Diencephalon (tissue), 1 donor: ENCODE results near the gene PDCD1. TPM values are rescaled to one million over a fixed set of nuclear protein-coding genes. Genes with fewer than 3 reads are reported as not detected.

ENCODE experiments used
- total RNA-seq: library from RNA; depleted of rRNA; stranded (reverse); fragments of >200 nt; gene quantifications from one replicate; pipeline ENCODE4 v1.2.3, GENCODE V29; 2014

The PDCD1 gene
- total RNA-seq, result 0.23 TPM

DNA sequence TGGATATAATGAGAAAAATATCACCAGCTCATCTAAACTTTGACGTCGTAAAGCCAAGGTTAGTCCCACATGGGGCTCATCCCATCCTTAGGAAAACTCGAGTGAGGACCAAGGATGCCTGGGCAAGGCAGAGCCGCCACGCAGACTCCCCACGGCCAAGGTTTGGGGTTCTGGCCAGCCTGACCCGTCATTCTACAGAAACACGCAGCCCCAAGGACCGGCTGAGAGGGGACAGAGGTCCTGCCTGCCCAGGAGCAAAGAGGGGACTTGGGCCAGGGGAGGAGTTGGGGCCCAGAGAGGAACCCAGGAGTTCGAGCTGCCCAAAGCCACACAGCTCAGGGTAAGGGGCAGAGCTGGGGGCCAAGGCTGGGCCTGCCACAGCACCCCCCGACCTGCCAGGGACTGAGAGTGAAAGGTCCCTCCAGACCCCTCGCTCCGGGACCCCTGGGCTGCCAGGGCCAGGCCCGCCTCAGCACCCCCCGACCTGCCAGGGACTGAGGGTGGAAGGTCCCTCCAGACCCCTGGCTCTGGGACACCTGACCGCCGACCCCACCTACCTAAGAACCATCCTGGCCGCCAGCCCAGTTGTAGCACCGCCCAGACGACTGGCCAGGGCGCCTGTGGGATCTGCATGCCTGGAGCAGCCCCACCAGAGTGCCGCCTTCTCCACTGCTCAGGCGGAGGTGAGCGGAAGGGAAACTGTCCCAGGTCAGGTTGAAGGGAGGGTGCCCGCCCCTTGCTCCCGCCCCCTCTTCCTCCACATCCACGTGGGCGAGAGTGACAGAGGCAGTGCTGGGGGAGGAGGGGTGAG lies at the start of gene PDCD1:
Gene PDCD1 (minus strand): TSS at position 689 of the 811 bp plus-strand sequence. CDS start 56 bp downstream, at position 633.

DNA sequence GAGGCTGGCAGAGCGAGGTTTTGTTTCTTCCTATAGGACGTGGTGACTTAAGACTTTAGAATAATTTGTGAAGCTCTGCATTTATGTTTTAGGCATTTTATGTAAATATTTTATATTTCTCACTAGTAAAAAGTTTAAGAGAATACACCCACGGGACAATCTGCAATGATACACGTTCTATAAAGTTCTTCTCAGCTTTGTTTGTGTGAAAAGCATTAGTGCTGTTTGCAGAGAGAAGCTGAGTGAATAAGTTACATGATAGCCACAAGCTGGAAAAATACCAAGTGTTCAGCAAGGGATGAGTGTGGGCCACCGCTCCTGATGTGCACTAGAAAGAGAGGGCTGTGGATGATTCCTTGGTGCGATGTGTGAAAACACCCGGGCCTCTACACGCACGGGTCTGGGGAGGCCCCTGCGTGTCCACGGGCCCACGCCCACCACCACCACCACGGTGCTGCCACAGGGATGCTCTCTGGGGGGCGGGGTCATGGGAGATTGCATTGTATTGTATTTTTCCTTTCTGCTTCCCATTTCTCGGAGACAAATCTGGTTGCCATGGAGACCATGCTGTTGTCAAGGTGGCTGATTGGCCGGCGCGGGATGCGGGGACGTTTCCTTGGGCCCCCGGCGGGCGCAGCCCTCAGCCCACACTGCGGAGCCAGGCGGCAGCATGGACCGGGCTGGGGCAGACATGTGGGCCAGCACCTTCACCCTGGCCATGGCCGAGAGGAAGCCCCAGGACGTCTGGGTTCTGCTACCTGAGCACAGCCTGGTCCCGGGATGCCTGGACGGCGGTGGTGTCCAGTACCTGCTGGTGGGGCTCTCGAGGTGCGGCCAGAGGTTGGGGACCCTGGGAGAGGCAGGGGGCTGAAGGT lies 10.6 kb upstream of the PDCD1 start, which contains the start of gene RTP5:
Gene RTP5 (plus strand): TSS at position 643 of the 875 bp plus-strand sequence. CDS start 28 bp downstream, at position 671.

GRCh38 chr2:241808721-241809382 lies 49.8 kb downstream of the PDCD1 start, which contains the start of gene NEU4:
NEU4 (plus strand) TSS chr2:241809193; CDS start chr2:241814485, 5,292 bp downstream.

Other genes with a start within 250 kb of the PDCD1 start
- gene THAP4, start 221.7 kb downstream of the PDCD1 start, total RNA-seq, result 27.7 TPM
- 48.7 TPM for gene ATG4B, start 221.2 kb downstream of the PDCD1 start, total RNA-seq
- gene DTYMK, start 172.1 kb downstream of the PDCD1 start, total RNA-seq, result 13.4 TPM
- gene ING5, start 156.9 kb downstream of the PDCD1 start, total RNA-seq, result 36.0 TPM
- 12.9 TPM for gene D2HGDH, start 124.3 kb downstream of the PDCD1 start, total RNA-seq
- 0.69 TPM for gene GAL3ST2, start 82.1 kb downstream of the PDCD1 start, total RNA-seq
- gene NEU4, start 49.7 kb downstream of the PDCD1 start, total RNA-seq, result 0.92 TPM
- gene RTP5, start 10.8 kb upstream of the PDCD1 start, total RNA-seq, result 13.8 TPM